Loucy (cell line): ENCODE measurements around the gene ZNF268.

Source experiments
- CTCF ChIP-seq: fragments of 200-600 bp; sonication (generic); conservative IDR thresholded peaks from 2 replicates; pipeline ENCODE4 v1.5.1; 2014; ENCODE audit warnings: mild to moderate bottlenecking, antibody characterized with exemption, low read length
- EZH2phosphoT487 ChIP-seq: fragments of 200-600 bp; IDR thresholded peaks from 2 replicates; pipeline ENCODE4 v1.6.1; 2018; ENCODE audit warnings: antibody characterized with exemption, mild to moderate bottlenecking, moderate library complexity, borderline replicate concordance

- TF ChIP-seq CTCF = no peak
- no peak for TF ChIP-seq EZH2phosphoT487
Measured at GRCh38 chr12:133204264-133204603, 22.9 kb downstream of the ZNF268 start.
